NCI-H2196 treated with DMSO at 0.1 percent for 48 hours (cell line): Measurements from ENCODE around the gene TRIM13.
"Not testable (repeated sequence)": the region's sequence is repeated elsewhere in the genome, so short reads cannot be mapped to it uniquely, and the experiment has no call there.

ENCODE experiments used
- DNase-seq: peaks from one replicate; lab custom pipeline; 2025; ENCODE audit not compliant: unreplicated experiment; lab: John Stamatoyannopoulos, UW

TRIM13 gene

DNA sequence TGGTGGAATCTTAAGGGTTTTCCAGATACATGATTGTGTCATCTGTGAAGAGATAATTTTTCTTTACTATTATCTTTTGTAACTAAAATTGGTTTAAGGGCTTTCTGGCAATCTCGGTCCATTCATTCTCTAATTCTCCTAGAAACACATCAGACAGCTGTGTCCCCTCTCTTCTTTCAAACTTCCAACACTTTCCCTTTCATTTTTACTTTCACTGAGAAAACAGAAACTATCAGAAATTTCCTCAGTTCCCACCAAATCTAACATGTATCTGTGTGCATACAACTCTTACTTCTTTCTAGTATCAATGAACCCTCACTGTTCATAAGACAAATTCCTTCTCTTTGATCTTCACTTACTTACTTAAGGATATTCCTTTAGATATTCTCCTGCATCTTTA lies 58.6 kb downstream of the TRIM13 start:
- DNase-seq: no peak

DNA sequence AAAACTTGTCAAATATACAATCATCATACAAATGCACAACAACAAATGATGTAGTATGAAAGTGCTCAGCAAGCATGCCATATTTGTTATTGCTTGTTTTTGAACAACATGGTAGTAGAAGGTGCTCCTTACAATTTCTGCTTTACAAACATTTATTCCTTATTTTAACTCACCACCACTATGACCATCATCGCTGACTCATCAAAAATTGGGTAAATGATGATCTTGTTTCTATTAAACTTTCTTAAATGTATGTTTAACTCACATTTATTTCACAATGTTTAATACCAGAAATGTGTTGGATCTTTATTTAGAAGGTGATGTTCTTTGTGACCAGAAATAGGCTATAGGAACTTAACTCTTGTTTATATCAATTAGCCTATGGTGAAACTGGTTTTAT lies 63.9 kb downstream of the TRIM13 start:
- DNase-seq: no peak

- DNase-seq: not testable (repeated sequence)
Observed at GRCh38 chr13:50062336-50062735, 65.5 kb downstream of the TRIM13 start.

GRCh38 chr13:50065712-50066111 lies 68.9 kb downstream of the TRIM13 start:
- no peak for DNase-seq
